KOPT-K1 (cell line): ENCODE results near the gene RRBP1.

Experiments
- H3K27ac ChIP-seq: fragments of 200-600 bp; sonication (generic); 2 replicates; pipeline ENCODE4 v1.5.1; 2016; ENCODE audit warnings: antibody characterized with exemption, mild to moderate bottlenecking, low read depth, low read length; ENCODE audit not compliant: poor library complexity, severe bottlenecking
- H3K36me3 ChIP-seq: fragments of 200-600 bp; sonication (generic); 2 replicates; pipeline ENCODE4 v1.5.1; 2017; ENCODE audit warnings: antibody characterized with exemption, mild to moderate bottlenecking, low read length, moderate library complexity; ENCODE audit not compliant: insufficient read depth
- H3K9me3 ChIP-seq: fragments of 200-600 bp; sonication (generic); 2 replicates; pipeline ENCODE4 v1.5.1; 2017; ENCODE audit warnings: antibody characterized with exemption, low read length, mild to moderate bottlenecking; ENCODE audit not compliant: insufficient read depth, poor library complexity, severe bottlenecking

Gene RRBP1

GRCh38 chr20:17616480-17617211, 65.4 kb downstream of the RRBP1 start:
- no peak overlapping the region for H3K27ac ChIP-seq
- H3K36me3 ChIP-seq = peaks cover 76% of the 10 kb centered on the region; the same call in 1 of the 2 replicates
- no peaks in the 10 kb centered on the region for H3K9me3 ChIP-seq

GRCh38 chr20:17615645-17616479, 66.2 kb downstream of the RRBP1 start:
- no peak overlapping the region for H3K27ac ChIP-seq
- H3K36me3 ChIP-seq = peaks cover 68% of the 10 kb centered on the region; the same call in 1 of the 2 replicates
- H3K9me3 ChIP-seq = no peaks in the 10 kb centered on the region

GRCh38 chr20:17614812-17615644, 67.0 kb downstream of the RRBP1 start:
- Histone ChIP-seq H3K9me3 (no peaks in the 10 kb centered on the region), H3K36me3 (peaks cover 60% of the 10 kb centered on the region; the same call in 1 of the 2 replicates), H3K27ac (no peak overlapping the region)

- peaks cover 53% of the 10 kb centered on the region; the same call in 1 of the 2 replicates for H3K36me3 ChIP-seq
- H3K9me3 ChIP-seq = no peaks in the 10 kb centered on the region
- no peak overlapping the region for H3K27ac ChIP-seq
Measured at GRCh38 chr20:17614176-17614811, 67.7 kb downstream of the RRBP1 start.

- Histone ChIP-seq H3K27ac (no peak overlapping the region), H3K36me3 (peaks cover 45% of the 10 kb centered on the region; the same call in 1 of the 2 replicates), H3K9me3 (no peaks in the 10 kb centered on the region)
Measured at GRCh38 chr20:17613328-17614175, 68.5 kb downstream of the RRBP1 start.

GRCh38 chr20:17612992-17613327, 69.1 kb downstream of the RRBP1 start:
- Histone ChIP-seq H3K9me3 (no peaks in the 10 kb centered on the region), H3K36me3 (peaks cover 39% of the 10 kb centered on the region; the same call in 1 of the 2 replicates), H3K27ac (peak overlapping the region; percentile 80)

- Histone ChIP-seq H3K9me3 (no peaks in the 10 kb centered on the region), H3K27ac (peak overlapping the region; percentile 80), H3K36me3 (peaks cover 34% of the 10 kb centered on the region; the same call in 1 of the 2 replicates)
Measured at GRCh38 chr20:17612287-17612991, 69.6 kb downstream of the RRBP1 start.

- Histone ChIP-seq H3K9me3 (no peaks in the 10 kb centered on the region), H3K27ac (peak overlapping the region; percentile 80), H3K36me3 (peaks cover 27% of the 10 kb centered on the region; the same call in 1 of the 2 replicates)
Measured at GRCh38 chr20:17611540-17612286, 70.3 kb downstream of the RRBP1 start.

- no peaks in the 10 kb centered on the region for H3K9me3 ChIP-seq
- peaks cover 22% of the 10 kb centered on the region; the same call in 1 of the 2 replicates for H3K36me3 ChIP-seq
- H3K27ac ChIP-seq = peak overlapping the region; percentile 80
Measured at GRCh38 chr20:17611290-17611539, 70.8 kb downstream of the RRBP1 start.

- Histone ChIP-seq H3K9me3 (no peaks in the 10 kb centered on the region), H3K36me3 (peaks cover 18% of the 10 kb centered on the region; the same call in 1 of the 2 replicates), H3K27ac (peak overlapping the region; percentile 80)
Measured at GRCh38 chr20:17610566-17611289, 71.3 kb downstream of the RRBP1 start.

GRCh38 chr20:17609811-17610377, 72.1 kb downstream of the RRBP1 start:
- Histone ChIP-seq H3K36me3 (peaks cover 19% of the 10 kb centered on the region; the same call in 1 of the 2 replicates), H3K27ac (peak overlapping the region; percentile 80), H3K9me3 (no peaks in the 10 kb centered on the region)
